Activated CD4-positive, alpha-beta memory T cell treated with anti-CD3 and anti-CD28 coated beads for 36 hours (primary cell): ENCODE results near the gene CAND1. TPM values are rescaled to one million over a fixed set of nuclear protein-coding genes. Genes with fewer than 3 reads are reported as not detected.

Experiments used
- CTCF ChIA-PET: fragments of 350-600 bp; sonication (Branson Sonifier 250); formaldehyde crosslinking; loops from one replicate; lab custom pipeline; 2021; ENCODE audit warnings: antibody characterized with exemption, inconsistent platforms; lab: Charles Lee
- POLR2A ChIA-PET: fragments of 350-600 bp; sonication (Branson Sonifier 250); formaldehyde crosslinking; loops from one replicate; lab custom pipeline; 2021; ENCODE audit warnings: antibody characterized with exemption; lab: Charles Lee
- DNase-seq: peaks from one replicate; pipeline ENCODE4 v3.0.0-alpha.2; 2020
- H3K27ac Mint-ChIP-seq: one replicate; pipeline ENCODE4 v1.8.0; 2021; ENCODE audit warnings: mixed read lengths
- H3K27me3 Mint-ChIP-seq: one replicate; pipeline ENCODE4 v1.8.0; 2021; ENCODE audit warnings: mixed read lengths
- H3K36me3 Mint-ChIP-seq: one replicate; pipeline ENCODE4 v1.8.0; 2021; ENCODE audit warnings: mixed read lengths
- H3K4me1 Mint-ChIP-seq: one replicate; pipeline ENCODE4 v1.8.0; 2021; ENCODE audit warnings: low read depth, mixed read lengths
- H3K4me3 Mint-ChIP-seq: one replicate; pipeline ENCODE4 v1.8.0; 2021; ENCODE audit warnings: mild to moderate bottlenecking, mixed read lengths
- H3K9me3 Mint-ChIP-seq: one replicate; pipeline ENCODE4 v1.8.0; 2021; ENCODE audit warnings: mixed read lengths
- intact Hi-C: fragments of 100-400 bp; cut with micrococcal nuclease; formaldehyde crosslinking; loops from one replicate; pipeline ENCODE4 v1.15.1; 2023
- total RNA-seq, 2 experiments: library from RNA; stranded (reverse); gene quantifications; one replicate each; pipeline ENCODE4 v1.2.3, GENCODE V29; 2021

CAND1 gene
- total RNA-seq, 2 experiments from 2014 or later, result 213 to 219 TPM

- CTCF ChIA-PET, result no interaction called here
- peaks cover 4% of the 10 kb centered on the region for H3K4me1 Mint-ChIP-seq
- no peaks in the 10 kb centered on the region for H3K36me3 Mint-ChIP-seq
- intact Hi-C loops, result loop anchor here (10.0 kb wide), 1 partner anchor 979 kb away; no protein-coding TSS in a partner anchor
- no peaks in the 10 kb centered on the region for H3K27me3 Mint-ChIP-seq
- H3K27ac Mint-ChIP-seq, result no peak overlapping the region
- H3K9me3 Mint-ChIP-seq, result peaks cover 6% of the 10 kb centered on the region
- no peak overlapping the region for H3K4me3 Mint-ChIP-seq
- no peak for DNase-seq
- POLR2A ChIA-PET, result no interaction called here
Measured at GRCh38 chr12:67263471-67263870, 5.7 kb upstream of the CAND1 start.

- Mint-ChIP-seq H3K27me3 (no peaks in the 10 kb centered on the region), H3K36me3 (peaks cover 7% of the 10 kb centered on the region), H3K4me1 (peaks cover 26% of the 10 kb centered on the region), H3K9me3 (peaks cover 6% of the 10 kb centered on the region), H3K4me3 (peak overlapping the region; percentile 95), H3K27ac (peak overlapping the region; percentile 98)
- CTCF ChIA-PET, result interaction anchor here (1.9 to 2.1 kb wide), 2 partner anchors 13 to 107 kb away, joined by 9 to 10 read pairs; no protein-coding TSS in a partner anchor
- intact Hi-C loops, result loop anchor here (1.0 to 10.0 kb wide), 9 partner anchors 107 to 1138 kb away; partner anchors contain the start of genes HELB and LLPH
- POLR2A ChIA-PET, result interaction anchor here (0.6 to 2.3 kb wide), 13 partner anchors 10 to 1342 kb away, joined by 3 to 10 read pairs (median 3); partner anchors contain the start of genes DYRK2 and RAP1B
- DNase-seq, result peak; percentile 91
Measured at GRCh38 chr12:67268335-67268895, 743 bp upstream of the CAND1 start.

- Mint-ChIP-seq H3K4me1 (peaks cover 39% of the 10 kb centered on the region), H3K27ac (peak overlapping the region; percentile 98), H3K36me3 (peaks cover 12% of the 10 kb centered on the region), H3K9me3 (peaks cover 6% of the 10 kb centered on the region), H3K27me3 (no peaks in the 10 kb centered on the region), H3K4me3 (peak overlapping the region; percentile 95)
- intact Hi-C loops, result loop anchor here (1.0 to 10.0 kb wide), 8 partner anchors 182 to 1139 kb away; partner anchors contain the start of genes HELB and LLPH
- POLR2A ChIA-PET, result interaction anchor here (0.7 to 2.3 kb wide), 12 partner anchors 8 to 722 kb away, joined by 3 to 10 read pairs (median 4); partner anchors contain the start of gene DYRK2
- peak; percentile 60 for DNase-seq
- CTCF ChIA-PET, result interaction anchor here (0.7 to 2.1 kb wide), 7 partner anchors 11 to 673 kb away, joined by 3 to 10 read pairs (median 5); no protein-coding TSS in a partner anchor
Measured at GRCh38 chr12:67269633-67270573, 745 bp downstream of the CAND1 start.

- peaks cover 17% of the 10 kb centered on the region for H3K36me3 Mint-ChIP-seq
- peak overlapping the region; percentile 95 for H3K4me3 Mint-ChIP-seq
- H3K9me3 Mint-ChIP-seq, result peaks cover 6% of the 10 kb centered on the region
- CTCF ChIA-PET, result interaction anchor here (0.7 kb wide), 1 partner anchor 16 kb away, joined by 3 read pairs; no protein-coding TSS in a partner anchor
- peak overlapping the region; percentile 98 for H3K27ac Mint-ChIP-seq
- H3K27me3 Mint-ChIP-seq, result no peaks in the 10 kb centered on the region
- POLR2A ChIA-PET, result interaction anchor here (0.6 to 2.3 kb wide), 2 partner anchors 8 to 976 kb away, joined by 4 to 9 read pairs; no protein-coding TSS in a partner anchor
- no peak for DNase-seq
- peaks cover 46% of the 10 kb centered on the region for H3K4me1 Mint-ChIP-seq
- intact Hi-C loops, result no loop called here
Measured at GRCh38 chr12:67270622-67271021, 1.5 kb downstream of the CAND1 start.

- Mint-ChIP-seq H3K27me3 (no peaks in the 10 kb centered on the region), H3K27ac (no peak overlapping the region), H3K4me3 (peak overlapping the region; percentile 52), H3K4me1 (peaks cover 60% of the 10 kb centered on the region), H3K36me3 (peaks cover 23% of the 10 kb centered on the region), H3K9me3 (no peaks in the 10 kb centered on the region)
- ChIA-PET CTCF (interaction anchor here (1.6 kb wide), 1 partner anchor 15 kb away, joined by 3 read pairs; no protein-coding TSS in a partner anchor), POLR2A (no interaction called here)
- no peak for DNase-seq
- intact Hi-C loops, result no loop called here
Measured at GRCh38 chr12:67271976-67272375, 2.8 kb downstream of the CAND1 start.

- intact Hi-C loops, result no loop called here
- Mint-ChIP-seq H3K4me1 (peaks cover 76% of the 10 kb centered on the region), H3K27me3 (no peaks in the 10 kb centered on the region), H3K36me3 (peaks cover 32% of the 10 kb centered on the region), H3K27ac (peak overlapping the region; percentile 0), H3K9me3 (no peaks in the 10 kb centered on the region), H3K4me3 (no peak overlapping the region)
- DNase-seq, result no peak
- CTCF ChIA-PET, result no interaction called here
- POLR2A ChIA-PET, result no interaction called here
Measured at GRCh38 chr12:67274186-67274585, 5.0 kb downstream of the CAND1 start.

- Mint-ChIP-seq H3K27me3 (no peaks in the 10 kb centered on the region), H3K36me3 (peaks cover 28% of the 10 kb centered on the region), H3K9me3 (no peaks in the 10 kb centered on the region), H3K4me1 (peaks cover 78% of the 10 kb centered on the region), H3K4me3 (no peak overlapping the region), H3K27ac (peak overlapping the region; percentile 19)
- no peak for DNase-seq
- ChIA-PET POLR2A (no interaction called here), CTCF (interaction anchor here (0.8 kb wide), 1 partner anchor 12 kb away, joined by 3 read pairs; no protein-coding TSS in a partner anchor)
- intact Hi-C loops, result no loop called here
Measured at GRCh38 chr12:67275380-67275913, 6.3 kb downstream of the CAND1 start.

GRCh38 chr12:67276421-67276820 is 7.3 kb downstream of the CAND1 start:
- no peak for DNase-seq
- ChIA-PET CTCF (no interaction called here), POLR2A (no interaction called here)
- Mint-ChIP-seq H3K27me3 (no peaks in the 10 kb centered on the region), H3K36me3 (peaks cover 28% of the 10 kb centered on the region), H3K9me3 (no peaks in the 10 kb centered on the region), H3K4me1 (peaks cover 80% of the 10 kb centered on the region), H3K4me3 (no peak overlapping the region), H3K27ac (no peak overlapping the region)
- intact Hi-C loops, result no loop called here

- no peak overlapping the region for H3K27ac Mint-ChIP-seq
- H3K27me3 Mint-ChIP-seq, result no peaks in the 10 kb centered on the region
- H3K36me3 Mint-ChIP-seq, result peaks cover 36% of the 10 kb centered on the region
- ChIA-PET CTCF (interaction anchor here (2.6 kb wide), 1 partner anchor 11 kb away, joined by 10 read pairs; the partner anchor contains the start of gene CAND1), POLR2A (interaction anchor here (2.9 kb wide), 1 partner anchor 10 kb away, joined by 9 read pairs; the partner anchor contains the start of gene CAND1)
- H3K9me3 Mint-ChIP-seq, result no peaks in the 10 kb centered on the region
- DNase-seq, result no peak
- intact Hi-C loops, result no loop called here
- H3K4me1 Mint-ChIP-seq, result peaks cover 66% of the 10 kb centered on the region
- no peak overlapping the region for H3K4me3 Mint-ChIP-seq
Measured at GRCh38 chr12:67279637-67280036, 10.5 kb downstream of the CAND1 start.

- no peaks in the 10 kb centered on the region for H3K9me3 Mint-ChIP-seq
- POLR2A ChIA-PET, result no interaction called here
- H3K36me3 Mint-ChIP-seq, result peaks cover 32% of the 10 kb centered on the region
- CTCF ChIA-PET, result interaction anchor here (2.6 kb wide), 1 partner anchor 11 kb away, joined by 10 read pairs; the partner anchor contains the start of gene CAND1
- intact Hi-C loops, result no loop called here
- DNase-seq, result no peak
- H3K4me1 Mint-ChIP-seq, result peaks cover 66% of the 10 kb centered on the region
- H3K4me3 Mint-ChIP-seq, result no peak overlapping the region
- no peaks in the 10 kb centered on the region for H3K27me3 Mint-ChIP-seq
- H3K27ac Mint-ChIP-seq, result no peak overlapping the region
Measured at GRCh38 chr12:67280088-67280487, 10.9 kb downstream of the CAND1 start.

- intact Hi-C loops, result no loop called here
- DNase-seq, result no peak
- CTCF ChIA-PET, result interaction anchor here (2.6 kb wide), 1 partner anchor 11 kb away, joined by 10 read pairs; the partner anchor contains the start of gene CAND1
- Mint-ChIP-seq H3K27ac (no peak overlapping the region), H3K27me3 (no peaks in the 10 kb centered on the region), H3K4me3 (no peak overlapping the region), H3K36me3 (peaks cover 31% of the 10 kb centered on the region), H3K4me1 (peaks cover 63% of the 10 kb centered on the region), H3K9me3 (no peaks in the 10 kb centered on the region)
- POLR2A ChIA-PET, result no interaction called here
Measured at GRCh38 chr12:67280572-67280971, 11.4 kb downstream of the CAND1 start.
